ENCODE data around the gene STK24.

- TF ChIP-seq CTCF (IDR thresholded peaks at IDR 0.05; ENCODE audit: low read length), result no peak
- TF ChIP-seq EZH2phosphoT487 (IDR thresholded peaks at IDR 0.05; ENCODE audit: low read length), result no peak
- no peak for TF ChIP-seq EZH2 (optimal IDR thresholded peaks at IDR 0.05; ENCODE audit: low read depth, low read length)
These were observed 8.5 kb upstream of the STK24 start for GRCh38 chr13:98585398-98585754.

Measured in MM.1S (cell line).